ENCODE results near the gene PATJ. TPM values are rescaled to one million over a fixed set of nuclear protein-coding genes. Genes with fewer than 3 reads are reported as not detected.
"Not testable (repeated sequence)": the region's sequence is repeated elsewhere in the genome, so short reads cannot be mapped to it uniquely, and the experiment has no call there.

Gene PATJ
- total RNA-seq, 1 donor from 2014 or later = 5.0 TPM

- DNase-seq (ENCODE audit: extremely low read depth, low read depth, low spot score) = no peak
Observed at GRCh38 chr1:62194651-62195544, 452.6 kb downstream of the PATJ start, which contains the start of gene L1TD1. TSS of gene L1TD1 (plus strand) at chr1:62194849. CDS start at chr1:62206629, 11,780 bp downstream.

- no peak for DNase-seq (ENCODE audit: extremely low read depth, low read depth, low spot score)
Observed at GRCh38 chr1:62196086-62196690, 453.9 kb downstream of the PATJ start.

GRCh38 chr1:62198069-62198780 lies 455.9 kb downstream of the PATJ start:
- DNase-seq (ENCODE audit: extremely low read depth, low read depth, low spot score) = no peak

GRCh38 chr1:62198781-62199125 lies 456.5 kb downstream of the PATJ start:
- DNase-seq (ENCODE audit: extremely low read depth, low read depth, low spot score) = no peak

GRCh38 chr1:62207187-62207586 lies 464.9 kb downstream of the PATJ start:
- DNase-seq (ENCODE audit: extremely low read depth, low read depth, low spot score) = no peak

GRCh38 chr1:62208087-62208486 lies 465.8 kb downstream of the PATJ start:
- DNase-seq (ENCODE audit: extremely low read depth, low read depth, low spot score) = no peak

GRCh38 chr1:62208970-62209369 lies 466.7 kb downstream of the PATJ start:
- DNase-seq (ENCODE audit: extremely low read depth, low read depth, low spot score) = no peak

- DNase-seq (ENCODE audit: extremely low read depth, low read depth, low spot score) = no peak
Observed at GRCh38 chr1:62209931-62210595, 467.8 kb downstream of the PATJ start.

GRCh38 chr1:62210960-62211359 lies 468.7 kb downstream of the PATJ start:
- DNase-seq (ENCODE audit: extremely low read depth, low read depth, low spot score) = no peak

GRCh38 chr1:62212411-62212810 lies 470.1 kb downstream of the PATJ start:
- no peak for DNase-seq (ENCODE audit: extremely low read depth, low read depth, low spot score)

GRCh38 chr1:62213075-62213914 lies 471.0 kb downstream of the PATJ start:
- DNase-seq (ENCODE audit: extremely low read depth, low read depth, low spot score) = no peak

GRCh38 chr1:62218604-62219003 lies 476.3 kb downstream of the PATJ start:
- DNase-seq (ENCODE audit: extremely low read depth, low read depth, low spot score) = no peak

- not testable (repeated sequence) for DNase-seq (ENCODE audit: extremely low read depth, low read depth, low spot score)
Observed at GRCh38 chr1:62220456-62220855, 478.2 kb downstream of the PATJ start.

GRCh38 chr1:62221171-62221570 lies 478.9 kb downstream of the PATJ start:
- no peak for DNase-seq (ENCODE audit: extremely low read depth, low read depth, low spot score)

- no peak for DNase-seq (ENCODE audit: extremely low read depth, low read depth, low spot score)
Observed at GRCh38 chr1:62222321-62222720, 480.0 kb downstream of the PATJ start.

GRCh38 chr1:62224182-62224581 lies 481.9 kb downstream of the PATJ start:
- DNase-seq (ENCODE audit: extremely low read depth, low read depth, low spot score) = no peak

- DNase-seq (ENCODE audit: extremely low read depth, low read depth, low spot score) = no peak
Observed at GRCh38 chr1:62227496-62227895, 485.2 kb downstream of the PATJ start.

Data from glomerular endothelial cell (primary cell).